Endometrial microvascular endothelial cells (primary cell): ENCODE results near the gene CBLC. TPM values are rescaled to one million over a fixed set of nuclear protein-coding genes. Genes with fewer than 3 reads are reported as not detected.
"Not testable (repeated sequence)": the region's sequence is repeated elsewhere in the genome, so short reads cannot be mapped to it uniquely, and the experiment has no call there.

Experiments
- in situ Hi-C: cut with HindIII; loops from 2 replicates; pipeline ENCODE4 v1.10.0; 2017; ENCODE audit warnings: low sequenced_read_pairs, low pct_unique_long_range_greater_than_20kb; ENCODE audit errors: inconsistent ontology term
- total RNA-seq: library from RNA; depleted of rRNA; stranded (reverse); fragments of >200 nt; gene quantifications from one replicate; pipeline ENCODE4 v1.2.3, GENCODE V29; 2015; ENCODE audit errors: inconsistent ontology term

Gene CBLC
- total RNA-seq, 1 donor from 2014 or later, result 0.28 TPM

- in situ Hi-C loops, result no loop called here
Measured at GRCh38 chr19:44757735-44758505, 19.8 kb upstream of the CBLC start.

GRCh38 chr19:44758596-44758995, 19.1 kb upstream of the CBLC start:
- in situ Hi-C loops, result no loop called here

- in situ Hi-C loops, result no loop called here
Measured at GRCh38 chr19:44759083-44759804, 18.4 kb upstream of the CBLC start.

- in situ Hi-C loops, result no loop called here
Measured at GRCh38 chr19:44762038-44762437, 15.7 kb upstream of the CBLC start.

GRCh38 chr19:44765033-44765948, 12.4 kb upstream of the CBLC start:
- in situ Hi-C loops, result no loop called here

- in situ Hi-C loops, result no loop called here
Measured at GRCh38 chr19:44765949-44766335, 11.7 kb upstream of the CBLC start.

GRCh38 chr19:44767295-44768180, 10.2 kb upstream of the CBLC start:
- in situ Hi-C loops, result no loop called here

- in situ Hi-C loops, result no loop called here
Measured at GRCh38 chr19:44770550-44771257, 7.0 kb upstream of the CBLC start.

GRCh38 chr19:44772144-44772543, 5.5 kb upstream of the CBLC start:
- in situ Hi-C loops, result not testable (repeated sequence)

GRCh38 chr19:44772959-44773358, 4.7 kb upstream of the CBLC start:
- in situ Hi-C loops, result no loop called here

GRCh38 chr19:44775676-44776240, 1.9 kb upstream of the CBLC start:
- in situ Hi-C loops, result no loop called here

- in situ Hi-C loops, result no loop called here
Measured at GRCh38 chr19:44776402-44777096, 1.1 kb upstream of the CBLC start.

GRCh38 chr19:44779150-44779549, 1.5 kb downstream of the CBLC start:
- in situ Hi-C loops, result no loop called here

- in situ Hi-C loops, result not testable (repeated sequence)
Measured at GRCh38 chr19:44781694-44782093, 4.0 kb downstream of the CBLC start.

- in situ Hi-C loops, result no loop called here
Measured at GRCh38 chr19:44782729-44783128, 5.0 kb downstream of the CBLC start.

- in situ Hi-C loops, result no loop called here
Measured at GRCh38 chr19:44783545-44783944, 5.9 kb downstream of the CBLC start.

GRCh38 chr19:44785271-44785670, 7.6 kb downstream of the CBLC start:
- in situ Hi-C loops, result no loop called here
